HPDE6-E6E7 (cell line): ENCODE results near the gene SH3RF3.
A peak's percentile ranks its signal among the peaks of the same experiment; 100 is the strongest.

Source experiments
- DNase-seq: peaks from one replicate; pipeline ENCODE4 v3.0.0; 2011; ENCODE audit warnings: missing footprints; ENCODE audit errors: extremely low spot score

The SH3RF3 gene

GRCh38 chr2:109349503-109350465 is 220.8 kb downstream of the SH3RF3 start:
- DNase-seq, result no peak

GRCh38 chr2:109350526-109350925 is 221.5 kb downstream of the SH3RF3 start:
- DNase-seq, result no peak

DNA sequence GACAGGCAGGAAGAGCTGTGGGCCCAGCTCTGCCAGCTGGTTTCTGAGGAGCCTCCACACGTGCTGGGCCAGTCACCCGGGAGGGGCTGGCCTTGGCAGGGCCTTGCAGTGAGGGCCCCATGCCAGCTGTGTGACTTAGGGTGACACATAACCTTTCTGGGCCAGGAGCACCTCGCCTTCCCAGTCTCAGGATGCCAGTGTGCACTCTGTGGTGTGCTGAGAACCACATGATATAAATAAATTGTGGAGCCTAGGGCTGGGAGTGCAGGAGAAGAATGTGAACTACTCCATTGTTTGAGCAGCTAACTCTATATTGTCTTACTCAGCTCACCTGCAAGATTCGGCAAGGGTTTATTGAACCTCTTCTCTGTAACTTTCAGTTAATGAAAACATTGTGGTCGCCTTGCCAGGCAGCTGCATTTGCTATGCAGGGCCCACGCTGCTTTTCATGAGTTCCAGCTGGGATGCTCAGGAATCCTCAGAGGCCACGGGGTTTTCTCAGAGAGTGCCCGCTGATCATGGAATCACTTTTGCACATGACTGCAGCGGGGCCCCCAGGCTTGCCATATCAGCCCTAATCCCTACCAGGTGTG is 222.3 kb downstream of the SH3RF3 start:
- peak; percentile 27 for DNase-seq

GRCh38 chr2:109352056-109352897 is 223.3 kb downstream of the SH3RF3 start:
- DNase-seq, result no peak

DNA sequence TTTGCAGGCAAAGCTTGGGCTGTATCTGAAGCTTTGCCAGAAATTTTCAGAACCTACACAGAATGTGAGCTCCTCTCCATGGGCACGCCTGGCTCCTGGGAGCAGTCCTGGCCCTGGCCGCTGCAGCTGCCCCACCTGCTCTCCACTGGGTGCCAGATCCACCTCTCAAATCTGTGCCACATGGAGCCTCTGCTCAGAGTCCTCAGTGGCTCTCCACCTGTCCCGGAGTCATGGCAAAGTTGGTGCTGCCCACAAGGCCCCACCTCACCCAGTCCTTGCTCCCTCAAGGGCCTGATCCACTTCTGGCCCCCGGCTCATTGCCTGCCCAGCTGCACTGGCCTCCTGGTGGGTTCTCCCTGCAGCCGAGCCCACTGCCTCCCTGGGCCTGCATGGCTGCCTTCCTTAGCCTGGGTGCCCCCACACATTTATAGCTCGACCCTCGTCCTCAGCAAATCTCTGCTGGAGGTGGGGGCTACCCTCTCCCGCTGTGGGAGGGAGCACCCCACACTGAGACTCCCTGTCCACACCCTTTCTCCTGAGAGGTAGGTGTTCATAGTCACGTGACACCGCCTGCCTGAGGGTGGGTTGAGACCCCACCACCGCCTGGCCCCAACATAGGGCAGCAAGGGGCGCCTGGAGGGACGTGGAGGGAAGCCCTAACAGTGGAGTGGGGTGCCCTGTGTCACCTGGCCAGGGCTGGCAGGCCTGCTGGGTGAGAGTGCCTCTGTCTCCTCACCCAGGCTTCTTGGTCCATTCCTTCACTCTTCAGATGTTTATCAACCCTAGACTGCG is 224.1 kb downstream of the SH3RF3 start:
- no peak for DNase-seq

GRCh38 chr2:109353806-109354745 is 225.1 kb downstream of the SH3RF3 start:
- DNase-seq, result no peak

DNA sequence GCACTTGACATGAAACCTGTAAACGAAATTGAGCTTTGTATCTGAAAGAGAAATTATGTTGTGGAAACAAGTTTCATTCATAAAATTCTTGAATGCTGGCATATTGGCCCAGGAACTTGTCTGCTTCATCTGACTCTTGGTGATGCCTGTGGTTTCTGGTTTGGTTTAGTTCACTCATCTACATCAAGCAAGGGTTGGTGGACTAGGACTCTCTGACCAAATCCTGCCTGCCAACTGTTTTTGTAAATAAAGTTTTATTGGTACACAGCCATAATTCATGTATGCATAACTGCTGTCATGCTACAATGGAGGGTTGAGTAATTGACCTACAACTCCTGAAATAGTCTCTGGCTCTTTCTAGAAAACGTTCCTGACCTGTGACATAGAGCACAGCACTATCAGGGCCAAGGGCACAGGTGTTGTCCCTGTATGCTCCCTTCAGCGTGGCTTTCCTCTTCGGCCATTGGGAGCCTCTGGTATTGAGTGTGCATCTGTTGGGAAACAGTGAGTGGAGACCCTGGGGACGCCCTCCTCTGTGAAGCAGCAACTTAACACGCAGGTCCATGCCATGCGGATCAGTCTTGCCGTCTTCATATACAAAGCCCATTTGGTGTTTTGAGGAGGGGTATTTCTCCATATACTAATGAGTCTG is 226.3 kb downstream of the SH3RF3 start:
- no peak for DNase-seq

GRCh38 chr2:109356324-109357035 is 227.5 kb downstream of the SH3RF3 start:
- DNase-seq, result no peak

DNA sequence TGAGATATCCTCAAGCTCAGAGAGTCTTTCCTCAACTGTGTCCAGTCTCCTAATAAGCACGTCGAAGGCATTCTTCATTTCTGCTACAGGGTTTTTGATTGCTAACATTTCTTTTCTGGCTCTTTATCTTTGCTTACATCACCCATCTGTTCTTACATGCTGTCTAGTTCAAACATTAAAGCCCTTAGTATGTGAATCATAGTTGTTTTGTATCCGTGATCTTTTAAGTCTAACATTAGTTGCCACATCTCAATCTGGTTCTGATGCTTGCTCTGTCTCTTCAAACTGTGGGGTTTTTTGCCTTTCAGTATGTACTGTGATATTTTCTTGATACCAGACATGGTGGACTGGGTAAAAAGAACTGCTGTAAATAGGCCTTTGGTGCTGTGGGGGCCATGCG is 235.2 kb downstream of the SH3RF3 start:
- DNase-seq, result no peak

- no peak for DNase-seq
These were observed 236.1 kb downstream of the SH3RF3 start for GRCh38 chr2:109365131-109365530.

DNA sequence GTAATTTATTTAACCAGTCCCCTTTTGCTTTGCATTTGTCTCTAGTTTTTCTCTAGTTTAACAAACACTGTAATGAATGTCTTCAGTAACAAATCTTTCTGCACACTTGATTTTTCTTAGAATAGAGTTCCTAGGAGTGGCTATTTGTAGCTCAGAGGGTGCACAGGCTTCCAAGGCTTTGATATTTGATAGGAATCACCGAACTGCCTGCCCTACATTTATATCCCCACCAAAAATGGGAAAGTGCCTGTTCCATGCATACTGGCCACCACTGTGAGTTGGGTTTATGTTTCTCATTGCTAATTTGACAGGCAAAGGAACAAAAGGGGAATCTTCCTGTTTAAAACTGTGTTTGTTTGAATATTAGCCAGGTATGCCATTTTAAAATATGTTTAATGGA is 238.7 kb downstream of the SH3RF3 start:
- DNase-seq, result no peak

- DNase-seq, result no peak
These were observed 239.8 kb downstream of the SH3RF3 start for GRCh38 chr2:109368798-109369197.

GRCh38 chr2:109369671-109370191 is 240.7 kb downstream of the SH3RF3 start:
- DNase-seq, result no peak

DNA sequence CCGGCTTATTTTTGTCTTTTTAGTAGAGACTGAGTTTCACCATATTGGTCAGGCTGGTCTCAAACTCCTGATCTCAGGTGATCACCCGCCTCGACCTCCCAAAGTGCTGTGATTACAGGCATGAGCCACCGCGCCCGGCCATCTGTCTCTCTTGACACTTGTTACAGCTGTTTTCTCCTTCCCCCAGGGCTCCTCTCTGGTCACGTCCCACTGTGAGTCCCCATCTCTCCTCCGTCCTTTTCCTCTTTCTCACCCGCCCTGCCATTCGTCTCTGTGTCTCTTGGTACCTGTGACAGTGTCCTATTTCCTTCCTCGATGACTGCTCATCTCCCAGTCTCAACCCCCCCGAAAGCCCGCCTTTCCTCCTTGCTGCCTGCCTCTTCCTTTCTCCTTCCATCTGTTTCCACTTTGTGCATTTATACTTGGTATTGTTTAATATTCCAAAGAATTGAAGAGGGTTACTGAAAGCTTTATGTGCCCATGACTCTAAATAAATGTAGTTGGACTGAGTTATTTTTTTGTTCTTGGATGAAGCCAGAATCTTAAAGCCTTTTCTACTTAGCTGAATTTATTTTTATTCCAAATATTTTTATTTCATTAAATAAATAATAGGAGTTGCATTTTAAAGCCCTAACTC is 241.5 kb downstream of the SH3RF3 start:
- no peak for DNase-seq

- no peak for DNase-seq
These were observed 242.6 kb downstream of the SH3RF3 start for GRCh38 chr2:109371481-109372170.

- DNase-seq, result no peak
These were observed 243.2 kb downstream of the SH3RF3 start for GRCh38 chr2:109372171-109372568.

- DNase-seq, result no peak
These were observed 243.6 kb downstream of the SH3RF3 start for GRCh38 chr2:109372614-109373013.
